Epithelial cell of prostate (primary cell): Measurements from ENCODE around the gene DNAJC8.

Experiments used
- DNase-seq: peaks from one replicate; pipeline ENCODE4 v3.0.0-alpha.2; 2011; ENCODE audit warnings: low read depth, low spot score
- H3K27ac ChIP-seq: fragments of 450-650 bp; 2 replicates; pipeline ENCODE4 v1.5.1; 2017; ENCODE audit warnings: mild to moderate bottlenecking

DNAJC8 gene

DNA sequence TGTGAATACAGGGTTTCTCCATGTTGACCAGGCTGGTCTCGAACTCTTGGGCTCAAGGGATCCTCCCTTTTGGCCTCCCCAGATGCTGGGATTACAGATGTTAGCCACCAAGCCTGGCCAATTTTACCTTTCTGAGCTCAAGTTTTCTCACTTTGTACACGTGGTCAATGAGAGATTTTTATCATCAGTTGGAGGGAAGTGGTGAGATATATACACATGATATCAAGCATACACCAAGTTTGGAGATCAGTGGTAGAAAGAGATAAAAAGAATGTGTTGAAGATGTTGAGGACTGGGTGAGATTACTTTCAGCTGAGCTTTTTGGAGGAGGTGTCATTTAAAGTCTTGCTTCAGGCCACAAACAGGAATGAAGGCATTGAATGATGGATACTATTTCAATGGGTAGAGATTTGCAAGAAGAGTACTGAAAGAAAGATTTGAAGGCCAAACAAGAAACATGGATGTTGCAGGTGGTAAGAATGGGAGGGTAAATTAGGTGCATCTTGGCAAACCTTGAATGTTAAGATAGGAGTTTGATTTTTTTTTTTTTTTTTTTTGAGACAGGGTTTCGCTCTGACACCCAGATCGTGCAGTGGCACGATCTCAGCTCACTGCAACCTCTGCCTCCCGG lies 23.5 kb upstream of the DNAJC8 start:
- DNase-seq: no peak
- no peak overlapping the region for H3K27ac ChIP-seq

DNA sequence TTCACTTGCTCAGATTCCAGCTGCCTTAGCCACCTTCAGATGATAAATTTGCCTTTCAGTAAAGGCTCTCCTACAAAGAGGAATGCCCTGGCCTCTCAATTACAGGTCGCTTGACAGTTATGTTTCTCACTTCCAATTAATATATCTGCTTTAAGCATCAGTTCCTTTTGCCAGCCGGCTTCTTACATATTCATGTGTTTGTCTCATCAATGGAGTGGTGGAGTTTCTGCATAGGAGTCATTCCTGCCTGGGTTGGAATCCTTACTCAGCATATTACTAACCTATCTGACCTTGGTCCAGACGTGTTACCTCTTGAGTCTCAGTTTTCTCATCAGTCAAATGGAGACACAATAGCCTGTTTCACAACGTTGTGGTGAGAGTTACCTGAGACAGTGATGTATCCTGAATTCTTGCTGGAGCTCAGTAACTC lies 17.1 kb upstream of the DNAJC8 start:
- no peak for DNase-seq
- peak overlapping the region; percentile 99 for H3K27ac ChIP-seq

DNA sequence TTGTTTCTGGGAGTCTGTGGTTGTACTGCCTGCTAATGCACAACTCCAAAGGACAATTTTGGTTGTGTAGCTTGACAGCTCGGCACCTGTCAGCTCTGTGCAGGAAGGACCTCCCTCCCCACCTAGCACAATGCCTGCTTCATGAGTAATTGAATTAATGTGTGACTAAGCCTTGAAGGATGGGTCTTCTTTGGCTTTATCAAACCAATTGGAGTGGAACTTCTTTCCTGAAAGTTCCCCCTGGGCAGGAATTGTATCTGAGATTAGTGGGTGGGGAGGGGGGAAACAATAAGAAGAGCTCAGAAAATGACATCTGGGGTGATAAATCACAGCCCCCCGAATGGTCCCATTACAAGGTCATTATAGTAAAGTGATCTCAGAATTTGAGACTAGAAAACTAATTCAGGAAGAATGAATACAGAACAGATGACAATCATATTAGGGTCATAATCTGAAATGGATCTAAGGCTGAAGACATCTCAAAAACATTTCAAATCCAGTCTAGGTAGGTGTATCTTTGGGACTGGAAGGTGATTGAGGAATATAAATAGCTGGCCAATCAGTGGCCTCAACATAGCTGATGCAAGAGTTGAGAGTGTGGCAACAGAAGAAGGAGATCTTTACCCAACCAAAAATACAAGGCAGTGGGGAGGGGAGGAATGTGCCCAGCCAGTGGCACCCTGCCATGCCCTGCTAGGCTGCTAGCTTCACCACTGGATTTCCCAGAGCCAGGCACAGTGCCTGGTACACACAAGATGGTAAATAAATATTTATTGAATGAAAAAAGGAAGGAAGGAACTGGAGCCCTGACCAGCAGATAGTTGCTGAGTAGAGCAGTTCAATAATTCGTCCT lies 16.4 kb upstream of the DNAJC8 start:
- DNase-seq: peak; percentile 73

DNA sequence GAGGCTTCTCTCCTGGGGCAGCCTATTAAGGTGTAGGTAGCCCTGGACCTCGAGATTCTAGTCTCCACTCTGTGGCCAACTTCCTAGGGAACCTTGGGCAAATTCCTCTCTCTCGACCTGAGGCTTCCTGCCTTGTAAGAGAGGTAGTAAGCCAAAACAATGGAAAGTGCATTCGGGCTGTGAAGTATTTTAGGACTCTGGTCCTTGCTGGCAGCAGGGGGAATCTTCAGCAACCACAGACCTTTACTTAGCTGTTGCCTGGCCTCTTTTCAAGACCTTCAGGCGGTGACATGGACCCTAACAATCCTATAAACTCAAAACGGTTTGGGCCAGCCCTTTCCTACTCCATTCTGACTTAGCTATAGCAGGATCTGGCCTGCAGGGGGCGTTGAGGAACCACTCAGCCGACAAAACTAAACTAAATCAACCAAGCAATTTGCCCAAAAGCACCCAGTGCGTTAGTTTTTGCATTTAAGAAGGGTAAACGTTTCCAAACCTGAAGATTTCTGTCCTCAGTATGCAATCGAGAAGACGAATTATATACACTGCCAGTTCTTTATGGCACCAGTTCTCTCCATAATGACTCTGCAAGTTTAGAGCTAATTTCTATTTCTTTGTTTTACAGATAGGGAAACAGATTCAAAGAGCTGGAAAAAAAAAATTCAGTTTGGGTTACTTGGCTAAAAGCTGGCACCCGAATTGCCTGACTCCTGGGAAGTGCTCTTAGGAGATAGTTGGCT lies 15.6 kb upstream of the DNAJC8 start:
- no peak for DNase-seq
- peak overlapping the region; percentile 99 for H3K27ac ChIP-seq

More for the DNA sequence above, 16.4 kb upstream of the DNAJC8 start:
- H3K27ac ChIP-seq: peak overlapping the region; percentile 99

- H3K27ac ChIP-seq: peak overlapping the region; percentile 99
- no peak for DNase-seq
Observed at GRCh38 chr1:28247612-28248272, 14.9 kb upstream of the DNAJC8 start.

- no peak for DNase-seq
Observed at GRCh38 chr1:28246427-28246832, 13.6 kb upstream of the DNAJC8 start.

GRCh38 chr1:28244549-28245251 lies 11.9 kb upstream of the DNAJC8 start:
- peak overlapping the region; percentile 70 for H3K27ac ChIP-seq

More at GRCh38 chr1:28246427-28246832, 13.6 kb upstream of the DNAJC8 start:
- H3K27ac ChIP-seq: peak overlapping the region; percentile 99

DNA sequence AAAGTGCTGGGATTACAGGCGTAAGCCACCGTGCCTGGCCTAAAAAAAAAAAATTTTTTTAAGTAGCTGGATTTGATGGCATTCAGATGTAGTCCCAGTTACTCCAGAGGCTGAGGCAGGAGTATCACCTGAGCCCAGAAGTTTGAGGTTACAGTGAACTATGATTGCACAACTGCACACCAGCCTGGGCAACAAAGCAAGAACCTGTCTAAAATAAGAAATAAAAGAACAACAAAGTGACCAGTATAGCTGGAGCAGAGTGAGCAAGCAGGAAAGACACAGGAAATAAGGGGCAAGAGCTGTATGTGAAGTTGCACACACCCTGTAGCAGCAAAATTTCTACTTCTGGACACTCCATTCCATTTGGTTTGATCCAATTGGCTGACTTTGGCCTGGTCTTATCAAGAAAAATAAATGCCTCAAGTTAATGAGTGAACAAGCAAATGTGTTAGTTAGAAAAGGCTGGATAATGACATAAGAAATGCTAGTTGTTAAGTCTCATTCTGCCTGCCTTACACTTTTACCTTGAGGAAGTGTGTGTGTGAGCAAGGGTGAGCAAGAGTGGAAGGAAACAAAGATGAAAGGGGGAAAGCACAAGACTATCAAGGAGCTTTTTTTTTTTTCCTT lies 11.0 kb upstream of the DNAJC8 start:
- no peak for DNase-seq
- peak overlapping the region; percentile 70 for H3K27ac ChIP-seq

More at GRCh38 chr1:28244549-28245251, 11.9 kb upstream of the DNAJC8 start:
- no peak for DNase-seq

GRCh38 chr1:28241638-28242241 lies 8.9 kb upstream of the DNAJC8 start:
- peak overlapping the region; percentile 70 for H3K27ac ChIP-seq
- DNase-seq: peak; percentile 58

GRCh38 chr1:28240024-28240423 lies 7.2 kb upstream of the DNAJC8 start:
- peak overlapping the region; percentile 68 for H3K27ac ChIP-seq
- no peak for DNase-seq

DNA sequence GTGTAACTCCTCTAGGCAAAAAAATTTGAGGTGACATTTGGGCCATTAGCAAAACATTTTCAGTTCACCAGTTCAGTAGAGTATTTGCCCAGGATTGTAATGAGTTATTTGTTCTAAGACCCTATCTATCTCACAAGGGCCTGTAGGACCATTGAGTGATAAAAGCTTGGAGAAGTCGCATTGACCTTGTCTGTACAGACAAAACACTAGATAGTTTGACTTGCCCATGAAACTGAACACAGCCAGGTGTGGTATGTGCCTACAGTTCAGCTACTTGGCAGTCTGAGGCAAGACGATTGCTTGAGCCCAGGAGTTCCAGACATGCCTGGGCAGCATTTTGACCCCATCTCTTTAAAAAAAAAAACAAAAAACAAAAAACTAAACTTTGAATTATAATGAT lies 6.2 kb upstream of the DNAJC8 start:
- DNase-seq: no peak
- peak overlapping the region; percentile 68 for H3K27ac ChIP-seq

- no peak for DNase-seq
Observed at GRCh38 chr1:28236656-28237322, 4.0 kb upstream of the DNAJC8 start.

DNA sequence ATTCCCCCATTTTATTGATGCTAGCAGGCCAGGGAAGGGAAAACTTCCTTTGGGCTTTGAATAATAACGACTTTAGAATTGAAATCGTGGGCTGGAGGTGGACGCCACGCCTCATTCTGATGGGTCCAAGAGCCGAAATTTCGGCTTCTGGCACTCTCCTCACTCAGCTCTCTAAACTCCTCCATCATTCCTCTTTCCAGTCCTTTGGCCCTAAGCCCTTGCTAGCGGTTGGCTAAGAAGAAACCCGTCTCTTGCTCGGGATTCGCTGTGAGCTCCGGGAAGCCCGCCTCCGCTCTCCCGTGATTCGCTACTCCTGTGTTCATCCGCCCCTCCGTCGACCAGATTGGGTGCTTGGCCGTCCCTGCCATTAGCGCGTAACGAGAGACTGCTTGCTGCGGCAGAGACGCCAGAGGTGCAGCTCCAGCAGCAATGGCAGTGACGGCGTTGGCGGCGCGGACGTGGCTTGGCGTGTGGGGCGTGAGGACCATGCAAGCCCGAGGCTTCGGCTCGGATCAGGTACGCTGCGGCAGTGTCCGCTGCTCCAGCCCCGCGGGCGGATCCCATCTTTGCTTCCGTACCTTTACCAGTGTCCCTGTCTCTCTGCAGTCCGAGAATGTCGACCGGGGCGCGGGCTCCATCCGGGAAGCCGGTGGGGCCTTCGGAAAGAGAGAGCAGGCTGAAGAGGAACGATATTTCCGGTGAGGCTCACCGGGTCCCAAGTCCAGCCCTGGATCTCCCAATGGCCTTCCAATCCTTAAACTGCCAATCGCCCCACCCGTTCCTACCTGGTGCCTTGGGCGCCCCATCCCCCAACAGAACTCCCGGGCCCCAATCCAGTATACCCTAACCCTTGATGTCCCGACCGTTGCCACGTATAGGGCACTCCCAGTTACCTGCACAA lies 3.2 kb upstream of the DNAJC8 start, which contains the start of gene ATP5IF1:
Gene ATP5IF1, plus strand, starts transcription at position 370 of the 901 bp plus-strand sequence. Its CDS starts 60 bp downstream, at position 430.
- H3K27ac ChIP-seq: peak within 1 kb of the TSS; percentile 54
- peak; percentile 89 for DNase-seq

More at GRCh38 chr1:28236656-28237322, 4.0 kb upstream of the DNAJC8 start:
- peak overlapping the region; percentile 54 for H3K27ac ChIP-seq

GRCh38 chr1:28233264-28233606 lies 406 bp upstream of the DNAJC8 start:
- DNase-seq: no peak
- H3K27ac ChIP-seq: peak overlapping the region; percentile 50

DNA sequence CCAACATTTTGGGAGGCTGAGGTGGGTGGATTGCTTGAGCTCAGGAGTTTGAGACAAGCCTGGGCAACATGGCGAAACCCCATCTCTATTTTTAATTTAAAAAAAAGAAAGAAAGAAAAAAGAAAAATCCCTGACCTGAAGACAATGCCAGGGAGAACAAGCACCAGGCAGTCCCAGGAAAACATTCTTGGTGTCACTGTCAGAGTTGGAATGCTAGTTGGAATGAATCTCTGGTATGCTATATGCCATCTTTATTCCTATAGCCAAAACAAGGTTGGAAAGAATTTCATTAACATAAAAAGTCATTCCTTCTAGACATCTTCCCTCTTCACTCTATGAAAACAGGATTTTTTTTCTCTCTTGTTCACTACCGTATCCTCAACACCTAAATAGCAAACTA lies 2.8 kb downstream of the DNAJC8 start:
- no peak for DNase-seq

DNA sequence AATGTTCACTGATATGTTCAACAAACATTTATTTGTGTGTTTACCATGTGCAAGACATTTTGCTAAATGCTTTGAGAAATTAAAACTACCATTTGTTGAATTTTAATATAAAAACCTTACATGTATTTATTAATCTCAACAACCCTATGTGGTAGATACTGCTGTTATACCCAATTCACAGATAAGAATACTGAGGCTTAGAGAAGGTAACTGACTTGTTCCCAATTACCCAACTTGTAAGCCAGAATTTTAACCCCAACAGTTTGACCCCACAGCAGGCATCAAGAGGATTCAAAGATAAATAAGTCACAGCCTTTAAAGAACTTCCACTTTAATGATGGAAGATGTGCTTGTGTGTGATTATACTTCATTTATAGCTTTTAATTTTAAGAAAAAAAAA lies 3.7 kb downstream of the DNAJC8 start:
- DNase-seq: no peak
- H3K27ac ChIP-seq: no peak overlapping the region

More for the DNA sequence above, 2.8 kb downstream of the DNAJC8 start:
- H3K27ac ChIP-seq: no peak overlapping the region

GRCh38 chr1:28213315-28213714 lies 19.5 kb downstream of the DNAJC8 start:
- no peak for DNase-seq
- no peak overlapping the region for H3K27ac ChIP-seq
